Measurements from ENCODE around the gene SPATA25.
"Not testable (repeated sequence)": the region's sequence is repeated elsewhere in the genome, so short reads cannot be mapped to it uniquely, and the experiment has no call there.

SPATA25 gene

GRCh38 chr20:45912344-45912682 is 24.9 kb upstream of the SPATA25 start:
- no peak for DNase-seq

- peak in 1 of 4 experiments; percentile 7 for DNase-seq
Measured at GRCh38 chr20:45911486-45912343, 24.3 kb upstream of the SPATA25 start, which contains the start of gene PLTP. Gene PLTP, minus strand, starts transcription at chr20:45912155. Its CDS starts 703 bp downstream, at chr20:45911452.

- peak; percentile 50 to 74 (median 70) for DNase-seq
Measured at GRCh38 chr20:45910670-45911485, 23.5 kb upstream of the SPATA25 start.

GRCh38 chr20:45909817-45910669 is 22.6 kb upstream of the SPATA25 start:
- no peak for DNase-seq

GRCh38 chr20:45909336-45909808 is 21.9 kb upstream of the SPATA25 start:
- DNase-seq, result no peak

- no peak for DNase-seq
Measured at GRCh38 chr20:45908084-45908483, 20.7 kb upstream of the SPATA25 start.

- no peak for DNase-seq
Measured at GRCh38 chr20:45907219-45907948, 20.0 kb upstream of the SPATA25 start.

GRCh38 chr20:45905505-45906079 is 18.2 kb upstream of the SPATA25 start:
- no peak for DNase-seq

GRCh38 chr20:45904583-45905504 is 17.4 kb upstream of the SPATA25 start:
- DNase-seq, result no peak

- DNase-seq, result no peak
Measured at GRCh38 chr20:45902199-45902701, 14.8 kb upstream of the SPATA25 start.

- DNase-seq, result not testable (repeated sequence)
Measured at GRCh38 chr20:45901332-45901731, 13.9 kb upstream of the SPATA25 start.

GRCh38 chr20:45899046-45899835 is 11.8 kb upstream of the SPATA25 start:
- DNase-seq, result no peak

- DNase-seq, result no peak
Measured at GRCh38 chr20:45898285-45898684, 10.9 kb upstream of the SPATA25 start.

- no peak for DNase-seq
Measured at GRCh38 chr20:45897692-45898091, 10.3 kb upstream of the SPATA25 start.

GRCh38 chr20:45897289-45897688 is 9.9 kb upstream of the SPATA25 start:
- no peak for DNase-seq

GRCh38 chr20:45896641-45897161 is 9.3 kb upstream of the SPATA25 start:
- DNase-seq, result no peak

GRCh38 chr20:45894797-45895196 is 7.4 kb upstream of the SPATA25 start:
- DNase-seq, result no peak

GRCh38 chr20:45893831-45894230 is 6.4 kb upstream of the SPATA25 start:
- no peak for DNase-seq

- no peak for DNase-seq
Measured at GRCh38 chr20:45892828-45893500, 5.5 kb upstream of the SPATA25 start.

All from activated naive CD4-positive, alpha-beta T cell (primary cell).